RPMI7951 (cell line): ENCODE results near the gene SNCB. TPM values are rescaled to one million over a fixed set of nuclear protein-coding genes. Genes with fewer than 3 reads are reported as not detected.
A peak's percentile ranks its signal among the peaks of the same experiment; 100 is the strongest.

Experiments
- DNase-seq: peaks from one replicate; pipeline ENCODE4 v3.0.0-alpha.2; 2012; ENCODE audit warnings: low read depth
- total RNA-seq: library from RNA; depleted of rRNA; stranded (reverse); fragments of >200 nt; shearing (Covaris generic); gene quantifications from 2 replicates; pipeline ENCODE4 v1.2.3, GENCODE V29; 2014; rRNA removed

Gene SNCB
- total RNA-seq, result 1.3 TPM in 1 of 2 replicates, not detected in the other

GRCh38 chr5:176629853-176630680 lies at the start of gene SNCB, which contains the start of gene EIF4E1B:
SNCB (minus strand) TSS chr5:176630534; CDS start chr5:176629654, 880 bp downstream.
EIF4E1B (plus strand) TSS chr5:176630675; CDS start chr5:176642788, 12,113 bp downstream.
- DNase-seq, result no peak

GRCh38 chr5:176679365-176680225 lies 49.3 kb upstream of the SNCB start:
- DNase-seq, result no peak

- DNase-seq, result no peak
Measured at GRCh38 chr5:176678584-176678983, 48.2 kb upstream of the SNCB start.

- DNase-seq, result no peak
Measured at GRCh38 chr5:176677209-176677939, 47.0 kb upstream of the SNCB start.

GRCh38 chr5:176676361-176676824 lies 46.1 kb upstream of the SNCB start:
- peak; percentile 84 for DNase-seq

GRCh38 chr5:176675676-176676360 lies 45.5 kb upstream of the SNCB start:
- DNase-seq, result peak; percentile 28

GRCh38 chr5:176674799-176675198 lies 44.5 kb upstream of the SNCB start:
- no peak for DNase-seq

- DNase-seq, result no peak
Measured at GRCh38 chr5:176673651-176674583, 43.6 kb upstream of the SNCB start.

- no peak for DNase-seq
Measured at GRCh38 chr5:176671890-176672747, 41.8 kb upstream of the SNCB start.

- no peak for DNase-seq
Measured at GRCh38 chr5:176671399-176671798, 41.1 kb upstream of the SNCB start.

- DNase-seq, result no peak
Measured at GRCh38 chr5:176670449-176670848, 40.1 kb upstream of the SNCB start.

GRCh38 chr5:176667637-176668036 lies 37.3 kb upstream of the SNCB start:
- DNase-seq, result no peak

GRCh38 chr5:176665517-176665916 lies 35.2 kb upstream of the SNCB start:
- no peak for DNase-seq

GRCh38 chr5:176664886-176665285 lies 34.6 kb upstream of the SNCB start:
- no peak for DNase-seq

GRCh38 chr5:176664479-176664878 lies 34.1 kb upstream of the SNCB start:
- no peak for DNase-seq

- DNase-seq, result no peak
Measured at GRCh38 chr5:176663566-176663965, 33.2 kb upstream of the SNCB start.

- DNase-seq, result no peak
Measured at GRCh38 chr5:176662371-176663333, 32.3 kb upstream of the SNCB start.

GRCh38 chr5:176661676-176662075 lies 31.3 kb upstream of the SNCB start:
- DNase-seq, result no peak
